Cerebellar cortex (tissue), 1 donor: Measurements from ENCODE around the gene BMERB1.
"Not testable (repeated sequence)": the region's sequence is repeated elsewhere in the genome, so short reads cannot be mapped to it uniquely, and the experiment has no call there.

ENCODE experiments used
- DNase-seq: peaks from one replicate; pipeline ENCODE4 v3.0.0-alpha.2; 2015; ENCODE audit warnings: low spot score

Gene BMERB1

DNA sequence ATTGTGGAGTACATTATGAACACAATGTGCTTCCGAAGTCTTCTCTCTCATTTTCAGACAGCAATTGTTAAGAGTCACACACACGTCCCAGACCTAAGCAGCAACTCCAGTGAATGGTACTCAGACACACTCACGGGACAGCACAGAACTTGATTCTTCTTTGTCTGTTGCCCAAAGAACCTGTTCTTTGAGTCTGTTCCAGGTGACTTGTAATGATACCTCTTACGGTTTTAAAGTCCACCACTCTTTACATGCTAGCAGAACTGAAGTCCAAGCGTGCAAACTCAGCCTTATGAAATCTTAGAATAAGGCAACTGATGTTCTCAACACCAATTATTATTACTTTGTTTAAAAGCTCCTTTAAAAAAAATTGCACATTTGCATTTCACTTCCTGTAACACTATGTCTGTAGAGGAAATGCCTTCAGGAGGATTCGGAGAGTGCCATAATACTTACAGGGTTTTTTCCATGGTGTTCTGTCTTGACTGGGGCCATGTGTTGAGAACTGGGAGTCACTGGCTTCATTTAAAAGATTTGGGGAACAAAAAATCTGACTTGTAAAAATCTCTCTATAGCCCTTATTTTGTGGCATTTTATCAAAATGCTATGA is 160.4 kb downstream of the BMERB1 start:
- DNase-seq: no peak

- DNase-seq: no peak
Observed at GRCh38 chr16:15597135-15597534, 162.7 kb downstream of the BMERB1 start.

DNA sequence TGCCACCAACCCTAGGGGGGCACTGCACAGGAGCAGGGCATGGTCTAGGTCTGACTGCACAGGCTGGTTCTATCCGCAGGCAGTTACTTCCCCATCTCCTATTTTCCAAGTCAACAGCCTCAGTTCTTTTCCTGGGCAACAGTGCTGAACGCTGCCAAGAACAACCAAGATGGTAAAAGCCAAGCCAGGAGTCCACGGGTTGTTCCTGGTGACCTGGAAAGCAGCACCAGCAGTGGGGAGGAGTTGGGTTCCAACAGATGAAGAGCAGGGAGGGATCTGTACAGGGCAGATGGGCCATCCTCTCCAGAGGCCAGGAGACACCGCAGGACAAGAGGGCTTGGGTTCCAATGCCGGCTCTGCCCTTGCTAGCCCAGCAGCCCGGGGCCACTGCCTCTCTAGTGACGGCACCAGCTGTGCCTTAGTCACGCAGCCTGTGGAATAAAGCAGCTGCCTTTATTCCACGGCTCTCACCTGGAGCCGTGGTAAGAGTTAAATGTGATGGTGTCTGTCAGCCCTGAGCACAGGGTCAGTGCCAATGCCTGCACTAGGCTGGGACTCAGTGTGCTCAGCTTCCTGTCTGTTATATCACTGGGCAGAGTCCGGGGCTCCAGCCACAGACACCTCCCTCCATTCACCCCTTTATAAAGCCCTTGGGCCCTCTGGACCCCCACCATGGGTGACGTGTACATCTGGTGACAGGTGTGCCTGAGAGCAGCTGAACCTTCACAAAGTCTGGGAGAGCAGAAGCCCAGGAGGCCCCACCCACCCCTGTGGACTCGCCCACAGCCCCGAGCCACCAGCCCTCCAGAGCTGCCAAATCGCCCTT is 163.6 kb downstream of the BMERB1 start:
- DNase-seq: peak; percentile 64

DNA sequence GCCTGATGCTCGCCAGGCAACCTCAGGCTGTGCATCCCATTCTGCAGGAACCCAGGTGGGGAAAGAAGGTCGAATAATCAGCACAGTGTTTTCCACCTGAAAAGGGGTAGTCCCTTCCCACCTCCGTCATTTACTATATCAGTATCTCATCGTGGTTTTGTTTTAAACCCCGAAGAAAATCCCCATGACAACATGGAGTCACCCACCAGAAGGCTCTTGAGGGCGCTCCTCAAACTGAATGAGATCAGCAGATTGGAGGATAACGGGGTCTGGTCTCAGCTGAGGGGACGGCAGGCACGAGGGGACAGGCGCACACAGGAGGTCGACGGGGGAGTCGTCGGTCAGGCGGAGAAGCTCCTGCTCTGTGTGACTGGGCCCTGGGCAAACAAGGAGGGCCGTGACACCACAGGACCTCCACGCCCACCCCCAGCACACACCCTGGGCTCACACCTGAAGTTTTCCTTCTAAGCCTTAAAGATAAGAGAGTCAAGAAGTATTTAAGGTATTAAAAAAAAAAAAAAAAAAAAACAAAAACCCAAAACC is 164.3 kb downstream of the BMERB1 start:
- DNase-seq: no peak

- no peak for DNase-seq
Observed at GRCh38 chr16:15599303-15600070, 165.1 kb downstream of the BMERB1 start.

- no peak for DNase-seq
Observed at GRCh38 chr16:15601212-15601879, 167.0 kb downstream of the BMERB1 start.

DNA sequence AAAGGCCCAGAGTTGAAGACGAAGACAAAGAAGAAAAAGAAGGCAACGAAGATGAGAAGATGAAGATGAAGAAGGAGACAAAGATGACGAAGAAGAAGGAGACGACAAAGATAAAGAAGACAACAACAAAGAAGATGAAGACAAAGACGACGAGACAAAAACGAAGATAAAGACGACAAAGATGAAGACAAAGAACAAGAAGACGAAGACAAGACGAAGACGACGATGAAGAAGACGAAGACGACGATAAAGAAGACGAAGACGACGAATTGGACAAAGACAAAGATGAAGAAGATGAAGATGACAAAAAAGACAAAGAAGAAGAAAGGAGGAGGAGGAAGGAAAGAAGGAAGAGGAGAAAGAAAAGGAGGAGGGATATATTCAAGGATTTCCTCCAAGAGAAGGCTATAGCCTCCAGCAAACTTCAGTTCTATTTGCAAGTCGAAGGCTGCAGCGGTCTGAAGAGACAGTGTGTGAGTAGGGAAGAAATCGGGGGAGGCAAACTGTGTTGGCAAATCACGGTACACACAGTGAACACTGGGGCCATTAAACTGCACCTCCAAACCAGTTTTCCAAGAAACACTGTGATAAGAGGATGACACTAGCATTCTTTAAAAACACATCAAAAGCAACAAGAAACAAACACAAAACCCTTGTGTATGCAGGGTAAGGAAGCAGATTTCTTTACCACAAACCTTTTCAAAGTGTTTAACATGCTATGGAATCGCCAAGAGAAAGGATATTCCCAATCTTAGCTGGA is 168.1 kb downstream of the BMERB1 start:
- no peak for DNase-seq

- peak; percentile 40 for DNase-seq
Observed at GRCh38 chr16:15604460-15605440, 170.4 kb downstream of the BMERB1 start.

DNA sequence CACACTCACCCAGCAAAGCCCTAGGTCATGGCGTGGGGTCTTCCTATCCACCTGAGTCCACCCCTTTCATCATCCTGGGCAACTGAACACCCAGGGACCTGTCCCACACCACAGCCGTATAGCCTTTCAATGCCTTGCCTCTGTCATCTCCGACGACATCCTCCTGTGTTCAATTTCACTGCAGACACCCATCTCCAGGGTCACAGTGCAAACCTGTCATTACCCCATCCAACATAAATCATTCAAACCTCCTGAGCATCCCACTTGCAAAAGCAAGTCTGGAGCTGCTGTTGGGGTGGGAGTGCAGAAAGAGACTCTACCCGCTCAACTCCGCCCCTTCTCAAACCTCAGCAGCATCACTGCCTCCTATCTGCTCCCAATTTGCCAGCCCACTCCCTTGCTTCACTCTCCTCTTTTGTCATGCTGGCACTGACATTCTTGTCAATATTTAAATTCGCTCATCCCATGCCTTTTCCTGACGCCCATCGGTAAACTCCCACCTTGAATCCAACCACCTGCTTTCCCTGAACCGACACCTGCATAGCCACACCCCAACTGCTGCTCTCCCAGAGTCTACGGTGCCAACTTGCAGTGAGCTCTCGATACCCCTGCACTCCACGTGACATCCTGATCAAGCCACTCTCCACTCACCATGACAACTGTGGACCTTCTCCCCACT is 171.6 kb downstream of the BMERB1 start:
- no peak for DNase-seq

GRCh38 chr16:15606518-15607220 is 172.3 kb downstream of the BMERB1 start:
- no peak for DNase-seq

DNA sequence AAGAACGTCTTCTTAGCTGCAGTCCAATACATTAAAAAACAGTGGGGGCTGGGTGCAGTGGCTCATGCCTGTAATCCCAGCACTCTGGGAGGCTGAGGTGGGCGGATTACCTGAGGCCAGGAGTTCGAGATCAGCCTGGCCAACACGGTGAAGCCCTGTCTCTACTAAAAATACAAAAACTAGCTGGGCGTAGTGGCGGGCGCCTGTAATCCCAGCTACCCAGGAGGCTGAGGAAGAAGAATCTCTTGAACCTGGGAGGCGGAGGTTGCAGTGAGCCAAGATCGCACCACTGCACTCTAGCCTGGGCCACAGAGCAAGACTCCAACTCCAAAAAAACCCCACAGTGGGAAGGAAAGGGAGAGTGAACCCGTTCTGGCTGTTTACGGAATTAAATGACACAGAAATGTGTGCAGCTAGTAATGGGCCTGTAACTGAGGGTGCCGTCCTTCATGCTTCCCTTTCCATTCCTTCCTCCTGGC is 172.9 kb downstream of the BMERB1 start:
- DNase-seq: not testable (repeated sequence)

GRCh38 chr16:15607700-15608396 is 173.5 kb downstream of the BMERB1 start:
- DNase-seq: no peak

DNA sequence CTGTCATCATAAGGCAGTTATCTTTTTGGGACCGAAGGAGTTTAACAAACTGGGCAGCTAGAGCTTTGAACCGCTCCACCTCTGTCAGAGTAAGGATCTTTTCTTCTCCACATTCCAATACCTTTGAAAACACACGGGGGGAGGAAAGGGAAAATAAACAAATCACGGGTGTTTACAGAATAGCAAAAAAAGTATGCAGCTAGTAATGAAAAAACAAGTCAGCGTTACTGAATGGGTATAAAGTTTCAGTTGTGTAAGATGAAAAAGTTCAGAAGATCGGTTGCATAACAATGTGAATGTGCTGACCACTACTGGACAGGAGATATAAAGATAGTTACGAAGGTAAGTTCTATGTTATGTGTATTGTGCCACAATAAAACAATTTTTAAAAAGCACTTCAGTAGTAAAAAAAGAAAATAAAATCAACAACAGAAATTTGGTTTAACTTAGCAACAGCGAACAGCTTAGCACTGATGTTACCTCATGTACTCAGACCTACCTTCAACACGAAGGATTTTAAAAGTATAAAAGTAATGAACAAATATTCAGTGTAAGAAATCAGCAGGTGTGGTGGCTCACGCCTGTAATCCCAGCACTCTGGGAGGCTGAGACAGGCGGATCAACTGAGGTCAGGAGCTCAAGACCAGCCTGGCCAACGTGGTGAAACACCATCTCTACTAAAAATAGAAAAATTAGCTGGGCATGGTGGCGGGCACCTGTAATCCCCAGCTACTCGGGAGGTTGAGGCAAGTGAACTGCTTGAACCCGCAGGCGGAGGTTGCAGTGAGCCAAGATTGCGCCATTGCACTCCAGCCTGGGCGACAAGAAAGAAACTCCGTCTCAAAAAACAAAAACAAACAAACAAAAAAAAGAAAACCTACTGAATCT is 174.3 kb downstream of the BMERB1 start:
- no peak for DNase-seq

GRCh38 chr16:15609286-15609649 is 174.9 kb downstream of the BMERB1 start:
- no peak for DNase-seq

- DNase-seq: no peak
Observed at GRCh38 chr16:15610369-15610871, 176.0 kb downstream of the BMERB1 start.

DNA sequence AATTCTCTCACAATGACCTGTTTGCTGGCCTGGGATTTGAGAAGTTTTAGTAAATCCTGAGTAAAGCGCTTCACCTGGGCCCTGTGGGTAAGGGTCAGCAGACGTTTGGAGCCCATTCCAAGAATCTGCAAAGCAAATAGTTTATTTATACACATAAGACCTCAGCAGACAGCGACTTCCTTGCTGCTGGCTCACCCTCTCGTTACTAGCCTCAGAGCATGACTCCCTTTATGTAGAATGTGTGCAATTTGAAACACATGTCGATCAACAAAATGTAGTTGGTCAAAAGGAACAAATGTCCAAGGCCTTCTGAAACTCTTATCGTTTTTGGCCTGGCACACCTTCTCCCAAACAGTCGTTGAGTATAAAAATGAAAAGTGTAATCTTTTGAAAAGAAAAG is 177.2 kb downstream of the BMERB1 start:
- no peak for DNase-seq

GRCh38 chr16:15613676-15614075 is 179.3 kb downstream of the BMERB1 start:
- no peak for DNase-seq
